ENCODE data around the gene LGR6.

LGR6 gene

DNA sequence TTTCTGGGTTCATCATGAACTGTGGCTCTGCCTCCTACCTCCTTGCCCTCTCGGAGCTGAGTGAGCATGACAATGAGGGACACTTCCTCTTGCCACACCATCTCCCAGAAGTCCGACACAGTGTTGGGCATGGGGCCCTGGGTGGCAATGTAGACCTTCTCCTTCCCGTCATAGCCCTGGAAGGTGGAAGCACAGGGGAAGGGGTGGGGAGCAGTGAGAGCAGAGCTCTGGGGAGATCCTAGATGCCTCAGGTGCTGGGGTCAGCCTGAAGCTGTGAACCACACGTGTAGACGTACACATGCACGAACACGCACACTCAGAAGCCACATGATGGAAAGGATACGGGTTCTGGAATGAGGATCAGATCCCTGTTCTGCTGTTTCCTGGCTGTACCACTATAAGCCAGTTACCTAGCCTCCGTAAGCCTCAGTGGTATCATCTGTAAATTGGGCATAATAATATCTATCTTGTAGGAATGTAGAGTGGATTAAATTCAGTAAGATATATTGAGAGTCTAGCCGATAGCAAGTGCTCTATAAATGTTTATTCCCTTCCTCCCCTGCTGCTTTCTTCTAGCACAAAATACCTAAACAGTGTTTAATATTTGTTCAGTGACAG lies 39.3 kb upstream of the LGR6 start:
- DNase-seq (ENCODE audit: low spot score) = no peak
- Mint-ChIP-seq H3K9me3 (no peaks in the 10 kb centered on the region), H3K27ac (peak overlapping the region; percentile 47), H3K4me3 (peak overlapping the region; percentile 43), H3K4me1 (ENCODE audit: low read depth) (peaks cover 48% of the 10 kb centered on the region), H3K36me3 (ENCODE audit: low read depth) (peaks cover 79% of the 10 kb centered on the region), H3K27me3 (ENCODE audit: low read depth) (no peaks in the 10 kb centered on the region)

DNA sequence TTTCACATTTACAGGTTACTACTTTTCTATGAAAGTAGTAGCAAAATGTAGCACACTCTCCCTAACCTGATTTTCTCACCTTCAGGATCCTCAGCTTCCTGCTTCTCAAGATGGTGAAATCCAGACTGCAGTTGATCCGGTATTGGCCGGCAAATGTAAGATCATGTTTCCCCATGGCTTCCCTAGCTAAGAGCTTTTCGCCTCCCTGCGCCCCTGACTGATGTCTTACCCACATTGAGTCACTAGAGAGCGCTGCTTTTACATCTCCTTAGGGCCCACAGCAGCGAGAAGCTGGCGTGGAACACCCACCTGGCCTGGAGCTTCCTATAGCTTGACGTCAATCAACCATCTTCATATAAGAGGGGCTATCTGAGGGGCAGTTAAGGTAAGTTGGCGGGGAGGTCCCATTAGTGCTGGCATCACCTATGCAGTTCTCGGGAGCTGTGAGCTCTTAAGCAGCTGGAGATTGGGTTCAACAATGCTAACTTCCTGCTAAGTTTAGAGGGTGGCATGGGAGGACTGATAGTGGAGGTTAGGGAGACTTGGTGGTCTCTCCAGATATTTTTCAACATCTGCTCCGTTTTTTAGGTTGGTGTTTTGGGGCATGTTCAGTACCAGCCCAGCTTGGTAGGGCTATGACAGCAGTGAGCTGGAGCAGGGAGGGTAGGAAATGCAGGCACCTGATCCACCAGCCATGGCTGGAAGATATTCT lies 38.7 kb upstream of the LGR6 start:
- Mint-ChIP-seq H3K4me1 (ENCODE audit: low read depth) (peaks cover 51% of the 10 kb centered on the region), H3K27me3 (ENCODE audit: low read depth) (no peaks in the 10 kb centered on the region), H3K27ac (peak overlapping the region; percentile 47), H3K9me3 (no peaks in the 10 kb centered on the region), H3K36me3 (ENCODE audit: low read depth) (peaks cover 81% of the 10 kb centered on the region), H3K4me3 (peak overlapping the region; percentile 43)
- peak; percentile 18 for DNase-seq (ENCODE audit: low spot score)

DNA sequence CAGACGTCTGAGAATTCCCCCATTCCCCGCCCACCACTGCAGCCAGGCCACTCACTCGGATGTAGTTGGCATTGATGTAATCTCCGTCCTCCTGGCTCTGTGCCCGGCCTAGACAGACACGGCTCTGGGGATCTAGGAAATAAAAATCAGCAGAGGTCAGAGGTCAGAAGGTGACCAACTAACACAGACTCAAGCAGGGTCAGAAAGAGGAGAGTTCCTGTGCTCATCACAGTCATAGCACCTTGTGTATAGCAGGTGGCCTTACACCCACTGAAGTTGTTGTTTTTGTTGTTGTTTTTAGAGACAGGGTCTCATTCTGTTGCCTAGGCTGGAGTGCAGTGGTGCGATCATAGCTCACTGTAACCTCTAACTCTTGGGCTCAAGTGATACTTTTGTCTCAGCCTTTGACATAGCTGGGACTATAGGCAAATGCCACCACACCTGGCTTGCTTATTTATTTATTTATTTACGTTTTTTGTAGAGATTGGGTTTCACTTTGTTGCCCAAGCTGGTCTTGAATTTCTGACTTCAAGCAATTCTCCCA lies 38.0 kb upstream of the LGR6 start:
- peaks cover 81% of the 10 kb centered on the region for H3K36me3 Mint-ChIP-seq (ENCODE audit: low read depth)
- peak overlapping the region; percentile 43 for H3K4me3 Mint-ChIP-seq
- peak overlapping the region; percentile 3 for H3K27ac Mint-ChIP-seq
- H3K4me1 Mint-ChIP-seq (ENCODE audit: low read depth) = peaks cover 53% of the 10 kb centered on the region
- H3K27me3 Mint-ChIP-seq (ENCODE audit: low read depth) = no peaks in the 10 kb centered on the region
- no peaks in the 10 kb centered on the region for H3K9me3 Mint-ChIP-seq
- no peak for DNase-seq (ENCODE audit: low spot score)

DNA sequence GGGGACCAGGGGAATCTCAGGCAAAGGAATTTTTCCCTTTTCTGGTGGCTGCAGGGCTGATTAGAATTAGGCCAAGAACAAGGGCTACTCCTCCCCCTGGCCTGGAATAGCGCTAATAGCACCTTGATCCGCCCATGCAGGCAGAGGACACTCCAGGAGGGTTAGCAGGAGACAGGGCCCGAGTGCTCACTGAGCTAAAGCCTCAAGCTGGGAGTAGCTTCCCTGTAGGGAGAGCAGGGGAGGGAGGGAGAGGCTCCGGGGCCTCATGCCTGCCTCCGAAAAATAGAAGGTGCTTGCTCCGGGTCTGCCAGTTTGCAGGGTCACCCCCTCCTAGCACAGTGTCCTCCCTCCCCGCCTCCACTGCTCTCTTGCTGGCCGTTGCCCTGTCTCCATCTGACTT lies 37.0 kb upstream of the LGR6 start:
- peak overlapping the region; percentile 62 for H3K4me3 Mint-ChIP-seq
- H3K4me1 Mint-ChIP-seq (ENCODE audit: low read depth) = peaks cover 55% of the 10 kb centered on the region
- H3K9me3 Mint-ChIP-seq = no peaks in the 10 kb centered on the region
- no peak overlapping the region for H3K27ac Mint-ChIP-seq
- no peak for DNase-seq (ENCODE audit: low spot score)
- no peaks in the 10 kb centered on the region for H3K27me3 Mint-ChIP-seq (ENCODE audit: low read depth)
- peaks cover 72% of the 10 kb centered on the region for H3K36me3 Mint-ChIP-seq (ENCODE audit: low read depth)

DNA sequence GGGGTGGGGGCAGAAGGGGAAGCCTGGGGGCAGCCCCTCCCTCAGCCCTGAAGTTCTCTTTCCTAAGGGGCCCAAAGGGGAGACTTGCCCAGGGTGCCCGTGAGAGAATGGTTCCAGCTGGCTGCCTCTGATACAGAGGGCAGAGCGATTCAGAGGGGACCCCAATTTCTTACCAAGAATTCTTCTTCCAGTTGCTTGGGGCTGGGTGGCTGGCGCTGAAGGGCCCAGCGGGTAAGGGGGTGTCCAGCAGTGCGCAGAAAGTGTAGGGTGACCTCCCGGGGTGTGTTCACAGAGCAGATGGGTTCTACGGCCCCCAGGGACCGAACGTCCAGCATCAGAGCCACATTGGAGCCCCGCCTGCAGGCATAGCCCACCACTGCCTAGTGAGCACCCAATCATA lies 35.7 kb upstream of the LGR6 start:
- Mint-ChIP-seq H3K4me3 (peak overlapping the region; percentile 100), H3K4me1 (ENCODE audit: low read depth) (peaks cover 62% of the 10 kb centered on the region), H3K9me3 (no peaks in the 10 kb centered on the region), H3K36me3 (ENCODE audit: low read depth) (peaks cover 62% of the 10 kb centered on the region), H3K27me3 (ENCODE audit: low read depth) (no peaks in the 10 kb centered on the region), H3K27ac (peak overlapping the region; percentile 26)
- no peak for DNase-seq (ENCODE audit: low spot score)

DNA sequence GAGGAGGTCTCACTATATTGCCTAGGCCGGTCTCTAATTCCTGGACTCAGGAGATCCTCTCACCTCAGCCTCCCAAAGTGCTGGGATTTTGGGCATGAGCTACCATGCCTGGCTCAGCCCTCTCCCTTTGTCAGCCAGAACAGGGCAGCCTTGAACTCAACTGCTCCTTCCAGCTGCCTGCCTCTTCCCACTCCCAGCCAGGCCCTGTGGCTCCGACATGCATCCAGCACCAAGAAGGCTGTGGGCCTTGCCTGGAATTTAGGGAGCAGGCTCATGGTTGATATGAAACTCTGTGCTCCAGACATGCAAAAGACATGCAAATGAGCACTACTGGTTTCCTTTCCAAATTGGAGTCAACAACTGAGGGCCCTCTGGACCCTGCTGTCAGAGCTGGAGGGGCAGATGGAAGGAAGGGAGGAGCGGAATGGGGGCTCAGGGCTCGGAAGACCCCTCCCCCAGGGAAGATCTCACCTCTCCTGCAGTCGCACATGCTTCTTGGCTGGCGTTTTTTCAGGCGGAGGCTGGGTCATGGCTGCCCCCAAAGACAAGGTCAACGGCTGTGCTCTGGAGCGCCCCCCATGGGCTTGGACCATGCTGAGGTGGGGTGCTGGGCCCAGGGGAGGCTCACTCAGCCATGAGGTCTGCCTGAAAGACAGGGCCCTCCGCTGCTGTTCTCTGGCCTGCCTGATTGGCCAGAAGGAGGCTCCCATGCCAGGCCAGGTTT lies 34.6 kb upstream of the LGR6 start:
- H3K27me3 Mint-ChIP-seq (ENCODE audit: low read depth) = no peaks in the 10 kb centered on the region
- peak overlapping the region; percentile 100 for H3K4me3 Mint-ChIP-seq
- H3K9me3 Mint-ChIP-seq = no peaks in the 10 kb centered on the region
- H3K27ac Mint-ChIP-seq = peak overlapping the region; percentile 98
- peak; percentile 16 for DNase-seq (ENCODE audit: low spot score)
- peaks cover 55% of the 10 kb centered on the region for H3K36me3 Mint-ChIP-seq (ENCODE audit: low read depth)
- peaks cover 65% of the 10 kb centered on the region for H3K4me1 Mint-ChIP-seq (ENCODE audit: low read depth)

DNA sequence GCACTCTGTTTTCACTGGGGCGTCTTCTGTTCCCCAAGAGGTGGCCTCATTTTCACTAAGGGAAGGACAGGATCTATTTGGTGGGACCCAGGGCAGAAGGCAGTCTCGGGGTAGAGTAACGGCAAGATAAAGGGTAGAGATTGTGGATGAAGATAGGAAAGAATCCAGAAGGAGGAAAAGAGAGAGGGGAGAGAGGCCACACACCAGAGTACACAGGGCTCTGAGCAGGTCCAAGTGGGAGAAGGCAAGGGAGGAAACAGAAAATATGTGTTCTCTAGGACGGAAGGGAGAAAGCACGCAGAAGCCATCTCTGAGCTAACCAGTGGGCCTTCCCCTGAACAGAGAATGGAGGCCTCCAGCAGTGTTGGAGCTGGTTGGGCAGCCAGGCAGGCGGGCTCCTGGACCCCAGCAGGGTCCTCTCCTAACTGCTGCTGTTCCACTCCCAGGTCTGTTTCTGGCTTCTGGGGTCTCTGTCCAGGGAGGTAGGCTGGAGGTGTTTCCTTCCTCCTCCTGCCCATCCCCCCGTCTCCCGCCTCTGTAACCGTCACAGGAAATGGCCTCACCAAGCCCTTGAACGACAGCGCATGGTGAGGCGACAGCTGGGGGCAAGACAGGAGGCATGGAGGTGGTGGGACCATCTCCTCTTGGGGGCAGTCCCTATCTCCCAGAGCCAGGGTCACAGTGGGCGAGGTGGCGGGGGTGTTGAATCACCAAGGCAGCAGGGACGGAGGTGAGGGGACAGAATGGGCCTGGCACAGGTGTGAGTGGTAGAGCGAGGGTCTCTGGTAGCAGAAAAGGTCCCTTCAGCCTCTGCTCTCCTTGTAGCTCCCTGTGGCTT lies 33.8 kb upstream of the LGR6 start:
- H3K4me1 Mint-ChIP-seq (ENCODE audit: low read depth) = peaks cover 68% of the 10 kb centered on the region
- no peaks in the 10 kb centered on the region for H3K27me3 Mint-ChIP-seq (ENCODE audit: low read depth)
- H3K9me3 Mint-ChIP-seq = no peaks in the 10 kb centered on the region
- H3K4me3 Mint-ChIP-seq = peak overlapping the region; percentile 100
- peak; percentile 72 for DNase-seq (ENCODE audit: low spot score)
- H3K27ac Mint-ChIP-seq = peak overlapping the region; percentile 98
- peaks cover 50% of the 10 kb centered on the region for H3K36me3 Mint-ChIP-seq (ENCODE audit: low read depth)

DNA sequence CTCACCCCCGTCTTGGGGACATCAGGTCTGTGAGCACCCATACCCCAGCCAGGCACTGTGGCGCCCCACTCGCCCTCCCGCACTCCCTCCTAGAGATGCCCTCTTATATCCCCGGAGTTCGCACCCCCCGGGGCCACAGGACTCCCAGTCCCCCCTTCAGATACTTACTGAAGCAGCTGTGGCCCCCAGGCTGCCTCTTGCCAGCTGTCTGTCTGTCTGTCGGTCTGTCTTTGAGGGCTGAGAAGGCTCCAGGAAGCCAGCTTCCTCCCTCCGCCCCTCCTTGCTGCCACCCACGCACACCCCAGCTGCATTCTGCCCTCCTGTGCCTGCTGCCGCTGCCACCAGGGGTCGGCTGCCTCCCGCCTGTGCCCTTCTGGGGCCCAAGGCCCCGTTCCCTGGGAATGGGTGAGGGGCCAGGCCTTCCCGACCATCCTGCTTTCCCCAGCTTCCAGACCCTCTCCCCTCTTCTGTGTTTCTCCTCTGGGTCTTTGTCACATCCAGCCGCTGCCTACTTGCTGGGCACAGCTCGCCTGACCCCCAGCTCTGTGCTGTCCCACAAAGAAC lies 33.1 kb upstream of the LGR6 start, which contains the start of gene PTPN7:
Gene PTPN7 (minus strand): TSS at position 226 of the 564 bp plus-strand sequence. CDS start 1,200 bp downstream, outside the sequence.
- Mint-ChIP-seq H3K27ac (peak within 1 kb of the TSS; percentile 98), H3K4me3 (peak within 1 kb of the TSS; percentile 100), H3K36me3 (ENCODE audit: low read depth) (peaks cover 43% of the 10 kb centered on the region), H3K4me1 (ENCODE audit: low read depth) (peaks cover 66% of the 10 kb centered on the region), H3K27me3 (ENCODE audit: low read depth) (no peaks in the 10 kb centered on the region), H3K9me3 (no peaks in the 10 kb centered on the region)
- peak; percentile 77 for DNase-seq (ENCODE audit: low spot score)

DNA sequence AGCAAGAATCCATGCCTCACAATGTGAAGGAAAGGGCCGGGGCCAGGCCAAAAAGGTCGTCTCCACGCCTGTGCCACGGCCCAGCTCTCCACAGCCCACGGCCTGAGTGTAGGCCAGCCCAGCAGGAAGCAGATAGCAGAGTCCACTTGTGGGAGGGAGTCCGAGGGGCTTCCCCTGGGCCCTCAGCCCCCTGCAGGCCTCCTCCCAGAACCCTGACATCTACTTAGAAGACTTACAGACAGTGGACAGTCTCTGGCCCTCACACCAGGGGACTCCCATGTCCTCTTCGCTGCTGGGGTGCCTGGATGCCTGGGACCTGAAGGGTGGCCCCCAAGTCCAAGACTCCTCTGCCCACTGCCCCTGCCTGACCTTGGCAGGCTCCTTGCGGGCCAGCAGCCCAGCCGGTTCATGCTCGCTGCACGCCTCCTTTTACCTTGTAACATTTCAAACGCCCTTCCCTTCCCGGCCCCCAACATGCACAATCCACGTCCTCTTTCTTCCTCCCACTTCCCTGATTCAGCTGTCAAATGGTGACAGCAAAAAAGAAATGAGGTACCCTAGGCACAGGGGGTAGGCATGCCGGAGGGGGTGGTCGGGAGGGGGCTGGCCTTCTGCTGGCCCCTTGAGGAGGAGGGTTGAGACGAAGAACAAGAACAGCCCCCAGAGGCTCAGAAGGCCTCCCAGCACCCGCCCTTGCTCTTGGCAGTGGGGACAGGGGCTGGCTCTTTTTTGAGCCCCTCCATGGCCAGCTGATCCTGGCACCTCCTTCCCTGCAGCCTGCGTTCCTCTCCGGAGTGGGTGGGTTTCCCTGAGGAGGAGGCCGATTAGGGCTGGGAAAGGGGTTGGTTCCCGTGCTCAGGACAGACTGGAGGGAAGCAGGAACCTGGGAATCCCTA lies 32.2 kb upstream of the LGR6 start:
- peak; percentile 14 for DNase-seq (ENCODE audit: low spot score)

DNA sequence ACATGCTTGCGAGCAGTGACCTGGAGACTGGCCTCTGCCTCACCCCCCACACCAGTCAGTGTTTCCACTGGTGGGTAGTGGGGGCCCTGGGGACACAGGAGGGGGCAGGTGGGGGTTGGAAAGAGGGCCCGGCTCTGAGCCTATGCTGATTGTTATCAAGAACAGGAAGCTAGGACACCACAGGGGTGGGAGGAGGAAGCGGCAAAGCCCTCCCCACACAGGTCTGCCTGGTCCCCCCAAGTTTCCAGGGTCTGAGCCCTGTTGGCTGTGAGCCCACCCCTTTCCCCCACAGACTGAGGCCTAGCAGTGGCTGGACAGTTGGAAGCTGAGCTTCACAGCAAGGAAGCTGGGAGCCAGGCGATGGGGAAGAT lies 31.6 kb upstream of the LGR6 start:
- Mint-ChIP-seq H3K27ac (peak overlapping the region; percentile 98), H3K27me3 (ENCODE audit: low read depth) (no peaks in the 10 kb centered on the region), H3K4me1 (ENCODE audit: low read depth) (peaks cover 67% of the 10 kb centered on the region), H3K9me3 (no peaks in the 10 kb centered on the region), H3K4me3 (peak overlapping the region; percentile 100), H3K36me3 (ENCODE audit: low read depth) (peaks cover 30% of the 10 kb centered on the region)
- DNase-seq (ENCODE audit: low spot score) = peak; percentile 72

More for the DNA sequence above, 32.2 kb upstream of the LGR6 start:
- Mint-ChIP-seq H3K27me3 (ENCODE audit: low read depth) (no peaks in the 10 kb centered on the region), H3K27ac (peak overlapping the region; percentile 98), H3K36me3 (ENCODE audit: low read depth) (peaks cover 34% of the 10 kb centered on the region), H3K4me3 (peak overlapping the region; percentile 100), H3K4me1 (ENCODE audit: low read depth) (peaks cover 63% of the 10 kb centered on the region), H3K9me3 (no peaks in the 10 kb centered on the region)

DNA sequence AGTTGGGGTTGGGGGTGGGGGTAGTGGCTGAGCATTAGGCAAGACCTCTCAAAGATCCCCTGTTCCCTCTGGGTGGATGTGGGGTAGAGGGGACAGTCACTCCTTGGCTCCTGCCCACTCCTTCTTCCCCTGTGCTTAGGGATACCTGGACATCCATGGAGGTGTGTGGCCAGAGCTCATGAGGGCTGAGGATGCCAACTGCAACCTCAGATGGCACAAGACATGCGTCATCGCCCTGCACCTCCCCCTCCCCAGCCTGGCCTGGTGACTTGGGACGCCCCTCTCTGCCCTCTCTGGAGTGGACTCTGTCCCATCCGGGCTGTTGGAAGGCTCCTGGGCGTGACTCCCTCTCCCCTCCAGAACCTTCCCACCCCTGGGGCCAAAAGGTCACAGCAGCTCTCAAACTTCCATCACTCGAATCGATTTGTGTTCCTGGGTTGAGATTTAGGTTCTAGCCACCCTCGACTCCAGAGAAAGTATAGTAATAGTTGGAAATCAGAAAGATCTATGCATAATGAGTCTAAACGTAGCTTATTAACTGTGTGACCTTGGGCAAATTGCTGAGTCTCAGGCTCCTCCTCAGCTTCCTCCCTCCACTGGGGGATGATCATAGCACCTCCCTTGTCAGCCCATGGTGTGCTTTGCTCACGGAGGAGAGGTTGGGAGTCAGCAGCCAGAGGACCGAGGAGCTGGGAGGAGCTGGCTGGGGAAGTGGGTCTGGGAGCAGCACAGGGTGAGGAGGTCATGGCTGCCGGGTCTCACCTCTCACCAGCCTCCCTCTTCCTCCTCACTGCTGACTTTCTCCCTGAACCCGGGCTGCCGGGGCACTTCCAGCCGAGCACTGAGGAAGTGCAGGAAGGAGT lies 30.9 kb upstream of the LGR6 start:
- Mint-ChIP-seq H3K27ac (peak overlapping the region; percentile 98), H3K36me3 (ENCODE audit: low read depth) (peaks cover 26% of the 10 kb centered on the region), H3K9me3 (no peaks in the 10 kb centered on the region), H3K4me1 (ENCODE audit: low read depth) (peaks cover 66% of the 10 kb centered on the region), H3K4me3 (peak overlapping the region; percentile 100), H3K27me3 (ENCODE audit: low read depth) (no peaks in the 10 kb centered on the region)
- DNase-seq (ENCODE audit: low spot score) = peak; percentile 29
